A549 (cell line): ENCODE data around the gene UTP25. TPM values are rescaled to one million over a fixed set of nuclear protein-coding genes. Genes with fewer than 3 reads are reported as not detected.

Experiments
- ATAC-seq, 2 experiments: fragments of 200-7000 bp in 1 of 2; fragments of >200 bp in 1 of 2; cut with Nextera tagmentation in 1 of 2; cut with Tn5 transposase in 1 of 2; 3 replicates each; pipeline versions ENCODE4 v1.8.0 to v1.9.1; 2018 to 2020; ENCODE audit warnings: mild to moderate bottlenecking in 1 of 2, moderate library complexity in 1 of 2
- CTCF ChIA-PET: fragments of 300-600 bp; sonication (Branson Sonifier 250); formaldehyde crosslinking; extraction: SDS; loops from one replicate; lab custom pipeline; 2021; ENCODE audit warnings: antibody characterized with exemption, inconsistent platforms; lab: Yijun Ruan, JAX
- POLR2A ChIA-PET: fragments of 350-600 bp; formaldehyde crosslinking; extraction: SDS; loops from one replicate; lab custom pipeline; 2021; ENCODE audit warnings: antibody characterized with exemption, inconsistent platforms; lab: Yijun Ruan, JAX
- DNase-seq, 2 experiments: peaks; one replicate each; pipeline versions ENCODE4 v3.0.0 to v3.0.0-alpha.2; 2011 to 2016; ENCODE audit warnings: low read depth in 1 of 2, low spot score in 1 of 2
- FAIRE-seq: peaks from 2 replicates; lab custom pipeline; 2011; peaks lifted over from hg19 to GRCh38; lab: Jason Lieb, UNC
- H3K27ac ChIP-seq, 2 experiments: fragments of >200 bp; sonication (Bioruptor Twin); formaldehyde crosslinking; 3 replicates each; pipeline ENCODE4 v1.5.1; 2016 to 2017
- H3K4me1 ChIP-seq: fragments of >200 bp; sonication (Bioruptor Twin); formaldehyde crosslinking; 3 replicates; pipeline ENCODE4 v1.6.1; 2016
- H3K4me2 ChIP-seq: fragments of >200 bp; sonication (Bioruptor Twin); formaldehyde crosslinking; 3 replicates; pipeline ENCODE4 v1.6.1; 2016
- H3K4me3 ChIP-seq: fragments of >200 bp; sonication (Bioruptor Twin); formaldehyde crosslinking; 3 replicates; pipeline ENCODE4 v1.5.1; 2016
- H3K9me3 ChIP-seq: fragments of >200 bp; sonication (Bioruptor Twin); formaldehyde crosslinking; 3 replicates; pipeline ENCODE4 v1.6.1; 2016
- BHLHE40 ChIP-seq: IDR thresholded peaks from 2 replicates; pipeline ENCODE4 v1.6.1; 2012; ENCODE audit warnings: low read depth, low read length, inconsistent platforms
- CBX8 ChIP-seq: fragments of 200-600 bp; sonication (generic); IDR thresholded peaks from 2 replicates; pipeline ENCODE4 v1.6.1; 2016
- CHD2 ChIP-seq: fragments of 150-350 bp; IDR thresholded peaks from 2 replicates; pipeline ENCODE4 v1.6.1; 2014; ENCODE audit warnings: low read length; ENCODE audit not compliant: partially characterized antibody
- CHD4 ChIP-seq: fragments of 200-600 bp; sonication (generic); IDR thresholded peaks from 2 replicates; pipeline ENCODE4 v1.6.1; 2016; ENCODE audit warnings: antibody characterized with exemption, mild to moderate bottlenecking, borderline replicate concordance
- EHF ChIP-seq: fragments of 250-450 bp; sonication (Bioruptor Pico); IDR thresholded peaks from 2 replicates; pipeline ENCODE4 v1.5.0; 2020; ENCODE audit warnings: mild to moderate bottlenecking
- FOSB ChIP-seq: fragments of 250-450 bp; sonication (Bioruptor Pico); IDR thresholded peaks from 2 replicates; pipeline ENCODE4 v1.5.0; 2020; ENCODE audit warnings: mild to moderate bottlenecking, moderate library complexity
- FOSL2 ChIP-seq, 2 experiments: fragments of 450-650 bp in 1 of 2; fragments of >200 bp in 1 of 2; sonication (Bioruptor Twin) in 1 of 2; formaldehyde crosslinking; IDR thresholded peaks; 2 replicates each; pipeline versions ENCODE4 v1.5.0 to v1.6.1; 2016 to 2020; ENCODE audit warnings: mild to moderate bottlenecking in 1 of 2, moderate library complexity in 1 of 2
- HOXA7 ChIP-seq: fragments of 250-450 bp; sonication (Bioruptor Pico); IDR thresholded peaks from 2 replicates; pipeline ENCODE4 v1.5.0; 2020; ENCODE audit warnings: mild to moderate bottlenecking, moderate library complexity
- HOXB13 ChIP-seq: fragments of 250-450 bp; sonication (Bioruptor Pico); IDR thresholded peaks from 2 replicates; pipeline ENCODE4 v1.5.0; 2020; ENCODE audit warnings: low read depth, mild to moderate bottlenecking, moderate library complexity
- JUN ChIP-seq, 2 experiments: fragments of >200 bp; sonication (Bioruptor Twin); formaldehyde crosslinking; IDR thresholded peaks; 2 replicates in 1 of 2; 3 replicates in 1 of 2; pipeline ENCODE4 v1.6.1; 2016 to 2017
- JUNB ChIP-seq: fragments of >200 bp; sonication (Bioruptor Twin); formaldehyde crosslinking; IDR thresholded peaks from 2 replicates; pipeline ENCODE4 v1.6.1; 2016
- KDM1A ChIP-seq: fragments of 200-600 bp; sonication (generic); IDR thresholded peaks from 2 replicates; pipeline ENCODE4 v1.6.1; 2016; ENCODE audit warnings: low read depth, mild to moderate bottlenecking
- MAZ ChIP-seq: fragments of 150-350 bp; IDR thresholded peaks from 2 replicates; pipeline ENCODE4 v1.6.1; 2014; ENCODE audit warnings: antibody characterized with exemption, low read depth, low read length, borderline replicate concordance
- MYC ChIP-seq: IDR thresholded peaks from 2 replicates; pipeline ENCODE4 v1.6.1; 2012; ENCODE audit warnings: mild to moderate bottlenecking, inconsistent platforms, low read length, improper control_type of control experiment, borderline replicate concordance
- RAD21 ChIP-seq, 2 experiments: fragments of >200 bp in 1 of 2; sonication (Bioruptor Twin) in 1 of 2; formaldehyde crosslinking in 1 of 2; IDR thresholded peaks in 1 of 2; conservative IDR thresholded peaks in 1 of 2; 2 replicates in 1 of 2; 3 replicates in 1 of 2; pipeline ENCODE4 v1.6.1; 2012 to 2018; ENCODE audit warnings: inconsistent platforms in 1 of 2
- SREBF2 ChIP-seq: fragments of 450-650 bp; IDR thresholded peaks from 2 replicates; pipeline ENCODE4 v1.6.1; 2014; ENCODE audit warnings: mild to moderate bottlenecking, moderate library complexity
- TP53 ChIP-seq: fragments of 250-450 bp; sonication (Bioruptor Pico); IDR thresholded peaks from 2 replicates; pipeline ENCODE4 v1.5.0; 2021; ENCODE audit warnings: mild to moderate bottlenecking, moderate library complexity
- ZC3H11A ChIP-seq: fragments of 450-650 bp; IDR thresholded peaks from 2 replicates; pipeline ENCODE4 v1.6.1; 2014; ENCODE audit warnings: antibody characterized with exemption, mild to moderate bottlenecking
- ZSCAN20 ChIP-seq: fragments of 250-450 bp; sonication (Bioruptor Pico); IDR thresholded peaks from 2 replicates; pipeline ENCODE4 v1.8.0; 2022; ENCODE audit warnings: mild to moderate bottlenecking, moderate library complexity
- WGBS: methylation state at CpG from one replicate; pipeline ENCODE4 v1.1.6; 2017; ENCODE audit errors: missing lambda C conversion rate; 5-methylcytosine and 5-hydroxymethylcytosine counted together
- polyA plus RNA-seq, 4 experiments: library from polyadenylated mRNA; depleted of rRNA in 3 of 4; stranded (reverse); fragments of >200 nt; fragmentation: RNase III in 1 of 4; extraction: RNeasy Plus Mini Kit Qiagen cat#74134 plus additional on column Dnase treatment in 1 of 4; gene quantifications; 2 replicates in 3 of 4; 3 replicates in 1 of 4; pipeline ENCODE4 v1.2.3, GENCODE V29; 2011 to 2017
- TF ChIP-seq, protein P1 (sequence below): fragments of 250-450 bp; sonication (Bioruptor Pico); IDR thresholded peaks from 2 replicates; pipeline ENCODE4 v1.5.0; 2020; ENCODE audit warnings: low read depth, mild to moderate bottlenecking, moderate library complexity
- TF ChIP-seq, protein P2 (sequence below): IDR thresholded peaks from 2 replicates; pipeline ENCODE4 v1.6.1; 2012; ENCODE audit warnings: low read depth, borderline replicate concordance
- TF ChIP-seq, protein P3 (sequence below): IDR thresholded peaks from 2 replicates; pipeline ENCODE4 v1.6.1; 2012

Gene UTP25
- polyA plus RNA-seq, 2 of the 4 experiments (the other 2 are of a cell fraction): 8.4 to 16.5 TPM

DNA sequence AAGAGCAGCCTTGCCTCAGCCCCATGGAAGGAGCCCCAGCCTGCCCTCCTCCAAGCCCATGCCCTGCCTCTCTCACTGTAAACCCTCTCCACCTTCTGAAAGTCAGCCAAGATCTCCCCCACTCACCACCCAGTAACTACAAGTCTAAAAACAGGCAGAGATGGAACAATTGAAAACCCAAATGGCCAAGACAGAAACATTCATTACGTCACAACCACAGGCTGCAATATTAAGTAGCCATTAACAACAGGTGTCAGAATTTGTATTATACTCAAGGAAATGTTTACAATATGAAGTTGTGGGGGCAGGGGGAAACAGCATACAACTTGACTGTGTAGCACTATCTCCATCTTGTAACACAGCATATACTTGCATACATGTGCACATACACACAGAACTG lies 24.2 kb upstream of the UTP25 start:
- FAIRE-seq (no peak), DNase-seq (no peak), ATAC-seq (no peak)
- Histone ChIP-seq H3K4me1 (peaks cover 10% of the 10 kb centered on the region), H3K9me3 (no peaks in the 10 kb centered on the region), H3K4me2 (no peak overlapping the region), H3K27ac (no peak overlapping the region), H3K4me3 (no peak overlapping the region)
- WGBS: 55% methylated on average over 1 of the region's 1 CpG
- POLR2A ChIA-PET: no interaction called here
- TF ChIP-seq ZC3H11A: no peak
- CTCF ChIA-PET: interaction anchor here (2.0 kb wide), 1 partner anchor 20 kb away, joined by 12 read pairs; no protein-coding TSS in a partner anchor

DNA sequence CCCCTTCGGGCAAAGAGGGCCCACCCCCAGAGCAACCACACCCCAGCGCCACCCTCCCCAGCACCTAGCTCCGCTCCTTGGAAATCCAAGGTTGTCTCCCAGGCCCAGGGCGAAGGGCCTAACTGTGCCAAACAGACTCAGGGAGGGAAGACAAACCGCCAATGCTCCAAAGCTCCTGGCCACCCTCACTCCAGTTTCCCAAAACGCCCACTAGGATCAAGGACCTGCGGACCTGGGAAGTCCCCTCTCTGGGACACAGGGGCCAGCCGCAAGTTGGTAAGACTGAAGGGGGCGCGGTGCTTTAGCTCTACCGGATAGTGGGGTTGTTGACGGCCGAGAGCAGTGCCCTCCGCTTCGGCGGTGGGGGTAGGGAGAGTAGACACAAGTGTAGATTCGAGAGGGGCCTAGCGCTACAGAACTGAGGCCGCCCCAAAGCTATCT lies 22.4 kb upstream of the UTP25 start:
- Histone ChIP-seq H3K4me3 (no peak overlapping the region), H3K4me1 (peaks cover 10% of the 10 kb centered on the region), H3K4me2 (no peak overlapping the region), H3K9me3 (no peaks in the 10 kb centered on the region), H3K27ac (no peak overlapping the region)
- TF ChIP-seq TP53 (CRISPR knock-in tag) (no peak), MYC (no peak), CHD4 (no peak), FOSB (CRISPR knock-in tag) (no peak), FOSL2 (IDR thresholded peaks at IDR 0.05) (no peak), FOSL2 (CRISPR knock-in tag; IDR thresholded peaks at IDR 0.05) (no peak), JUNB (no peak), ZSCAN20 (no peak), HOXB13 (no peak), CBX8 (no peak), KDM1A (no peak), HOXA7 (no peak)
- TF ChIP-seq, protein P1, sequence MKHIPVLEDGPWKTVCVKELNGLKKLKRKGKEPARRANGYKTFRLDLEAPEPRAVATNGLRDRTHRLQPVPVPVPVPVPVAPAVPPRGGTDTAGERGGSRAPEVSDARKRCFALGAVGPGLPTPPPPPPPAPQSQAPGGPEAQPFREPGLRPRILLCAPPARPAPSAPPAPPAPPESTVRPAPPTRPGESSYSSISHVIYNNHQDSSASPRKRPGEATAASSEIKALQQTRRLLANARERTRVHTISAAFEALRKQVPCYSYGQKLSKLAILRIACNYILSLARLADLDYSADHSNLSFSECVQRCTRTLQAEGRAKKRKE (CRISPR knock-in tag): no peak
- FAIRE-seq (no peak), DNase-seq (no peak), ATAC-seq (no peak)
- WGBS: 90% methylated on average over 8 of the region's 19 CpGs
- POLR2A ChIA-PET: no interaction called here
- CTCF ChIA-PET: interaction anchor here (2.5 kb wide), 1 partner anchor 18 kb away, joined by 11 read pairs; no protein-coding TSS in a partner anchor

DNA sequence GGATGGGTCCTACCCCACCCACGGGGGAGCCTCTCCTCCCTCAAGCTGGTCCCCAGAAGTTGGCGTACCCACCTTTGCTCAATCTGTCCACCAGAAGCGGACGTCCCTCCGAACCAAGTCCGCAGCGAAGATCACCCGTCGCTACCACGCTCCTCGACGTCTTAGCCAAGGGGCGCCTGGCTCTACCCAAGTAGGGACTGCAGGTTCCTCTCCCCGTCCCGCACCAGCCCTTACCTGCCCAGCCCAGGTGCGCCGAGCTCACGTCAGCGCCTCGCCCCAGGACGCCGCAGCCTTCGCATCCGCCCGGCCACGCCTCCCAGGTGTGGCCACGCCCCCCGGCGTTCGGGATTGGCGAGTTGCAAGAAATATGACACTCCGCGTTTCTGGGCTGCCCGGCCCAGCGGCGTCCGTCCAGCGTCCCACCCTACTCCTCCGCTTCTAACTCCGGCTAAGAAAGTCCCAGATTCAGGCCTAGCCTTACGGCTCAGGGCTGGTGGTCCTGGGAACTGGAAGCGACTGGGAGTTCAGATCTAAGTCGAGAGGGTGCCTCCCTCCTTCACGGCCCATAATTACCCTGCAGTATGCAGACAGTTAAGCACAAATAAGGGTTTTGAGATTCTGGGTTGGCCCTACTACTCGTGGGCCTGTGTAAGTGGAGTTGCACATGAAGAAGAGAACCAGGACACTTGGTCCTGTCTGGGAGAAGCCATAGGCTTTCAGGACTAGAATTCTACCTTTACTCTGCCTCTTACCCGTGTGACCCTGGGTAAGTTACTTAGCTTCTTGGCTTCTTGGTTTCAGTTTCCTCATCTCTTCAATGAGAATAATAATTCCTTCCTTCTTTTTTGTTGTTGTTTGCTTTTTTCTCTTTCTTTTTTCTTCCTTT lies 21.7 kb upstream of the UTP25 start, which contains the start of gene IRF6:
Gene IRF6 (minus strand): TSS at position 268 of the 886 bp plus-strand sequence. CDS start 4,729 bp downstream, outside the sequence.
- ChIA-PET POLR2A (no interaction called here), CTCF (interaction anchor here (2.5 kb wide), 1 partner anchor 17 kb away, joined by 11 read pairs; no protein-coding TSS in a partner anchor)
- WGBS: 60% methylated on average over 31 of the region's 46 CpGs
- DNase-seq (peak; percentile 33 to 48), ATAC-seq (peak; percentile 54 to 83; a peak in 4 of 6 replicates), FAIRE-seq (no peak)
- Histone ChIP-seq H3K27ac (no peak within 1 kb of the TSS), H3K9me3 (no peaks in the 10 kb centered on the region), H3K4me3 (peak within 1 kb of the TSS; percentile 32; the same call in 2 of the 3 replicates), H3K4me2 (peak within 1 kb of the TSS; percentile 68), H3K4me1 (peaks cover 10% of the 10 kb centered on the region)
- no peak for TF ChIP-seq MYC
- no peak for TF ChIP-seq RAD21 (conservative IDR thresholded peaks at IDR 0.05 in 1 of 2, IDR thresholded peaks at IDR 0.05 in 1 of 2)
- no peak for TF ChIP-seq BHLHE40
- TF ChIP-seq EHF (CRISPR knock-in tag): no peak

DNA sequence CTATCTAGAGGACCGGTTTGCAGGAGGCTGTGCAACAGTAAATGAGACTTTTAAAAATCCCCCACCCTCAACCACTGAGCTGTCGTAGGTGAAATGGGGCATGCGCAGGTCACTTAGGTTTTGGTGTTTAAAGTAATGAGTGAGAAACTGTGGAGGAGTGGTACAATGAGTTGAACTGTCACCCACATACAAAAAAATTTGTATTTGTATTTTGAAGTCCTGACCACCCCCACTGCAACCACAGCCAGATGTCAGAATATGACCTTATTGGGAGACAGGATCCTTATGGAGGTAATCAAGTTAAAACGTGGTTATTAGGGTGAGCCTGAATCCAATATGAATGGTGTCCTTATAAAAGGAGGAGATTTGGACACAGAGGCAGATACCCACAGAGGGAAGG lies 20.3 kb upstream of the UTP25 start:
- WGBS: 76% methylated on average over 4 of the region's 4 CpGs
- H3K4me3 ChIP-seq: no peak overlapping the region
- ChIA-PET POLR2A (interaction anchor here (0.6 to 1.5 kb wide), 4 partner anchors 16 to 47 kb away, joined by 3 to 6 read pairs (median 4); partner anchors contain the start of genes C1orf74 and UTP25), CTCF (interaction anchor here (0.7 to 1.9 kb wide), 4 partner anchors 15 to 499 kb away, joined by 3 to 19 read pairs (median 3); partner anchors contain the start of gene UTP25)
- no peak overlapping the region for H3K27ac ChIP-seq
- TF ChIP-seq SREBF2: no peak
- TF ChIP-seq, protein P2, sequence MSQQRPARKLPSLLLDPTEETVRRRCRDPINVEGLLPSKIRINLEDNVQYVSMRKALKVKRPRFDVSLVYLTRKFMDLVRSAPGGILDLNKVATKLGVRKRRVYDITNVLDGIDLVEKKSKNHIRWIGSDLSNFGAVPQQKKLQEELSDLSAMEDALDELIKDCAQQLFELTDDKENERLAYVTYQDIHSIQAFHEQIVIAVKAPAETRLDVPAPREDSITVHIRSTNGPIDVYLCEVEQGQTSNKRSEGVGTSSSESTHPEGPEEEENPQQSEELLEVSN: no peak
- TF ChIP-seq JUN (IDR thresholded peaks at IDR 0.05): no peak
- TF ChIP-seq MAZ: no peak
- no peak for TF ChIP-seq CHD2
- TF ChIP-seq, protein P3, sequence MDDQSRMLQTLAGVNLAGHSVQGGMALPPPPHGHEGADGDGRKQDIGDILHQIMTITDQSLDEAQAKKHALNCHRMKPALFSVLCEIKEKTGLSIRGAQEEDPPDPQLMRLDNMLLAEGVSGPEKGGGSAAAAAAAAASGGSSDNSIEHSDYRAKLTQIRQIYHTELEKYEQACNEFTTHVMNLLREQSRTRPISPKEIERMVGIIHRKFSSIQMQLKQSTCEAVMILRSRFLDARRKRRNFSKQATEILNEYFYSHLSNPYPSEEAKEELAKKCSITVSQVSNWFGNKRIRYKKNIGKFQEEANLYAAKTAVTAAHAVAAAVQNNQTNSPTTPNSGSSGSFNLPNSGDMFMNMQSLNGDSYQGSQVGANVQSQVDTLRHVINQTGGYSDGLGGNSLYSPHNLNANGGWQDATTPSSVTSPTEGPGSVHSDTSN: no peak
- FAIRE-seq: no peak
- peaks cover 10% of the 10 kb centered on the region for H3K4me1 ChIP-seq
- no peaks in the 10 kb centered on the region for H3K9me3 ChIP-seq
- DNase-seq: no peak
- H3K4me2 ChIP-seq: peak overlapping the region; percentile 12; the same call in 1 of the 3 replicates
- ATAC-seq: no peak
